Measurements from ENCODE around the gene ATP2A1.

DNA sequence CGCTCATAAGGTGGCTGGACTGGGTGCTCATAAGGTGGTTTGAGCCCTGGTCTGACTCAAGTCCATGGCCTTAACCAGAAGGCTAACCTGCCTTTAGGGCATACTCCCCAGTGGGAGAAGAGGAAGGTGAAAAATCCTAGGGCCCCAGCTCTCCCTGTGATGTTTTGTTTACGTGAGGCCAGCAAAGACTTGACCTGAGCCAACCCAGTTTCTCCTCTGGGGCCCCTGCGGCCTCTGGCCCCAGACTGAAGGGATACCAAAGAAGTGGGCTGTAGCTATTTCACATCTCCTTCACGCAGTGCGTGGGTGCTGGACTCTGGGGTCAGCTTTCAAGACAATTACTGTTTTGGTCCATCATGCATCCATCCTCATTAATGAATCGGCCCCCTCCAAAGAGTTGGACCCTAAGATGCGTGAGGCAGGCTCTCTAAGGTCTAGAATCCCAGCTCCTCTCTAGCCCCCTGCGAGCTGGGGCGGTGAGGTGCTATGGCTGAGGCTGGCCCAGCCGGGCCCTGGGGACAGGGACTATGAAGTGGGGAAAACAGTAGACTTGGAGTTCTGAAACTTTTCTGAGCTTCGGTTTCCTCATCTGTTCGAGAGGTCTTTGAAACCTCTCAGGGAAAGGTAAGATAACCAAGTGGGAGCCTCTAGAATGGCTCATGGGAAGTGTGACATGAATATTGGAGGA lies 13.1 kb upstream of the ATP2A1 start:
- TF ChIP-seq, protein P1, sequence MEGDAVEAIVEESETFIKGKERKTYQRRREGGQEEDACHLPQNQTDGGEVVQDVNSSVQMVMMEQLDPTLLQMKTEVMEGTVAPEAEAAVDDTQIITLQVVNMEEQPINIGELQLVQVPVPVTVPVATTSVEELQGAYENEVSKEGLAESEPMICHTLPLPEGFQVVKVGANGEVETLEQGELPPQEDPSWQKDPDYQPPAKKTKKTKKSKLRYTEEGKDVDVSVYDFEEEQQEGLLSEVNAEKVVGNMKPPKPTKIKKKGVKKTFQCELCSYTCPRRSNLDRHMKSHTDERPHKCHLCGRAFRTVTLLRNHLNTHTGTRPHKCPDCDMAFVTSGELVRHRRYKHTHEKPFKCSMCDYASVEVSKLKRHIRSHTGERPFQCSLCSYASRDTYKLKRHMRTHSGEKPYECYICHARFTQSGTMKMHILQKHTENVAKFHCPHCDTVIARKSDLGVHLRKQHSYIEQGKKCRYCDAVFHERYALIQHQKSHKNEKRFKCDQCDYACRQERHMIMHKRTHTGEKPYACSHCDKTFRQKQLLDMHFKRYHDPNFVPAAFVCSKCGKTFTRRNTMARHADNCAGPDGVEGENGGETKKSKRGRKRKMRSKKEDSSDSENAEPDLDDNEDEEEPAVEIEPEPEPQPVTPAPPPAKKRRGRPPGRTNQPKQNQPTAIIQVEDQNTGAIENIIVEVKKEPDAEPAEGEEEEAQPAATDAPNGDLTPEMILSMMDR (IDR thresholded peaks at IDR 0.05; ENCODE audit: low read length), result no peak
- TF ChIP-seq EZH2 (optimal IDR thresholded peaks at IDR 0.05; ENCODE audit: low read depth, low read length), result no peak

All from MM.1S (cell line).